Activated naive CD4-positive, alpha-beta T cell treated with Interleukin-2 at 50 U/mL for 16 hours (primary cell): Measurements from ENCODE around the gene BLOC1S3.
A peak's percentile ranks its signal among the peaks of the same experiment; 100 is the strongest.

ENCODE experiments used
- DNase-seq: peaks from one replicate; pipeline ENCODE4 v3.0.0-alpha.2; 2020

Gene BLOC1S3

GRCh38 chr19:45146741-45147205 lies 31.8 kb upstream of the BLOC1S3 start:
- DNase-seq: no peak

- no peak for DNase-seq
Measured at GRCh38 chr19:45147835-45148676, 30.5 kb upstream of the BLOC1S3 start.

GRCh38 chr19:45149129-45149528 lies 29.5 kb upstream of the BLOC1S3 start:
- DNase-seq: no peak

- no peak for DNase-seq
Measured at GRCh38 chr19:45150180-45150579, 28.4 kb upstream of the BLOC1S3 start.

- no peak for DNase-seq
Measured at GRCh38 chr19:45150751-45151281, 27.8 kb upstream of the BLOC1S3 start.

- no peak for DNase-seq
Measured at GRCh38 chr19:45151320-45151719, 27.3 kb upstream of the BLOC1S3 start.

GRCh38 chr19:45151821-45152503 lies 26.6 kb upstream of the BLOC1S3 start:
- no peak for DNase-seq

GRCh38 chr19:45152504-45153338 lies 25.9 kb upstream of the BLOC1S3 start:
- peak; percentile 42 for DNase-seq

GRCh38 chr19:45153339-45154063 lies 25.1 kb upstream of the BLOC1S3 start:
- DNase-seq: peak; percentile 40

GRCh38 chr19:45154064-45154827 lies 24.3 kb upstream of the BLOC1S3 start:
- DNase-seq: no peak

- DNase-seq: no peak
Measured at GRCh38 chr19:45156011-45156630, 22.5 kb upstream of the BLOC1S3 start.

- no peak for DNase-seq
Measured at GRCh38 chr19:45156751-45157150, 21.8 kb upstream of the BLOC1S3 start.

- no peak for DNase-seq
Measured at GRCh38 chr19:45158503-45159209, 19.9 kb upstream of the BLOC1S3 start.

GRCh38 chr19:45159210-45159970 lies 19.2 kb upstream of the BLOC1S3 start:
- no peak for DNase-seq

GRCh38 chr19:45159971-45160324 lies 18.6 kb upstream of the BLOC1S3 start:
- no peak for DNase-seq

- no peak for DNase-seq
Measured at GRCh38 chr19:45160870-45161737, 17.5 kb upstream of the BLOC1S3 start, which contains the start of gene NKPD1. Gene NKPD1 (minus strand): TSS chr19:45160982. CDS start chr19:45160150, 832 bp downstream.

- DNase-seq: no peak
Measured at GRCh38 chr19:45161738-45162607, 16.6 kb upstream of the BLOC1S3 start.
